Measurements from ENCODE around the gene RPP25L. TPM values are rescaled to one million over a fixed set of nuclear protein-coding genes. Genes with fewer than 3 reads are reported as not detected.

The RPP25L gene
- polyA plus RNA-seq, 1 of the 3 experiments (the other 2 are of a cell fraction), result 47.6 TPM

DNA sequence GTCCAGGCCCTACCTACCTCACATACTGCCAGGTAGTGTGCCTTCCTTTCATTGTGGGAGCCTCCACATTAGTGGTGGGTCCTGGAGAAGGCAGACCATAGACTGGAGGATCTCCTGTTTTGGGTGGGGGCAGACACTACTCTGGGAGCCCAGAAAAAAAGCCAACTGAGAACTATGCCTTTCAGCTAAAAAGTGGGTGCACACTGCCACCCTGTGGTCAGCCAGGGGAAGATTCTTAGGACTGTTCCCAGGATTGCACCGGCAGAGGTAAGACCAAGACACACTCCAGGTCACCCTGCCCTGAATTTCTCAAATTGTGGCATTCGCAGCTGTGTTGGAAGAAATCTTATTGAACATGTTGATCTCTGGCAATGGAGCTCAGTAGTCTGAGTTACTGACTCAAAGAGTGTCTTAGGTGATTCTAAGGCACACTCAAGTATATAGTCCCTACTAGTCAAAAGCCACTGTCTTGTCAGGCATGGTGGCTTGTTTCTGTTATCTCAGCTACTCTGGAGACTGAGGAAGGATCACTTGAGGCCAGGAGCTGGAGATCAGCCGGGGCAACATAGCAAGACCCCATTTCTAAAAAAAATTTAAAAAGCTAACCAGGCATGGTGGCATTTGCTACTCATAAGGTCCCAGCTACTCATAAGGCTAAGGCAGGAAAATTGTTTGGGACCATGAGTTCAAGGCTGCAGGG is 22.1 kb upstream of the RPP25L start:
- TF ChIP-seq CTCF (IDR thresholded peaks at IDR 0.05), result peak; percentile 85
- TF ChIP-seq POLR2AphosphoS5 (IDR thresholded peaks at IDR 0.05; ENCODE audit: low read depth, low read length), result peak; percentile 15; the same call in 1 of the 2 replicates
- no peak for TF ChIP-seq RCOR1 (IDR thresholded peaks at IDR 0.05; ENCODE audit: low read length)
- TF ChIP-seq PBX3 (IDR thresholded peaks at IDR 0.05), result no peak
- TF ChIP-seq TAF1 (IDR thresholded peaks at IDR 0.05; ENCODE audit: borderline replicate concordance, low read depth, low read length), result no peak
- TF ChIP-seq RAD21 (IDR thresholded peaks at IDR 0.05; ENCODE audit: low read length), result peak; percentile 88
- no peak for TF ChIP-seq RXRA (IDR thresholded peaks at IDR 0.05; ENCODE audit: borderline replicate concordance, low read depth)
- TF ChIP-seq EP300 (IDR thresholded peaks at IDR 0.05; ENCODE audit: borderline replicate concordance in 1 of 2, low read depth in 1 of 2, low read length in 1 of 2), result no peak
- peak; percentile 65 for TF ChIP-seq SMC3 (IDR thresholded peaks at IDR 0.05; ENCODE audit: low read depth, low read length)
- peak; percentile 36 for TF ChIP-seq CHD2 (IDR thresholded peaks at IDR 0.05; ENCODE audit: low read length, partially characterized antibody)
- Histone ChIP-seq H3K4me2 (no peak overlapping the region), H3K4me1 (ENCODE audit: control insufficient read depth in 1 of 2, insufficient read depth in 2 of 2, low read depth in 1 of 2, low read length in 1 of 2) (peaks cover 4 to 24% of the 10 kb centered on the region in 2 experiments; a peak in 1 of 4 replicates), H3K27me3 (ENCODE audit: insufficient read depth) (peaks cover 9% of the 10 kb centered on the region; the same call in 1 of the 2 replicates), H3F3A (replicated peaks; ENCODE audit: insufficient read depth) (no peaks in the 10 kb centered on the region), H3K9me2 (no peaks in the 10 kb centered on the region), H4K20me1 (ENCODE audit: insufficient read depth) (0 out of 2 replicates have a peak, but pooled peaks cover 3% of the 10 kb centered on the region), H3K9me3 (no peaks in the 10 kb centered on the region), H3K4me3 (ENCODE audit: low read depth in 2 of 2, low read length in 1 of 2) (no peak overlapping the region; a peak in 1 of 4 replicates), H3K36me3 (replicated peaks in 1 of 2; ENCODE audit: control insufficient read depth in 1 of 2, insufficient read depth in 2 of 2, low read length in 1 of 2) (peaks cover 0 to 5% of the 10 kb centered on the region in 2 experiments), H3K27ac (ENCODE audit: low read depth in 2 of 2, low read length in 1 of 2) (no peak overlapping the region), H3K79me2 (ENCODE audit: insufficient read depth) (peaks cover 22% of the 10 kb centered on the region), H3K9ac (no peak overlapping the region), H2AFZ (ENCODE audit: low read depth) (no peak overlapping the region)
- CTCF ChIA-PET, result interaction anchor here (0.5 to 12.3 kb wide), 45 partner anchors 10 to 608 kb away, joined by 3 to 256 read pairs (median 4); partner anchors contain the start of genes CCL21, CCL27, CNTFR and DCTN3
- WGBS (ENCODE audit: low lambda C conversion rate), result 10% methylated on average over 2 of the region's 3 CpGs
- peak; percentile 84 for DNase-seq
- POLR2A ChIA-PET, result no interaction called here

- Histone ChIP-seq H3K36me3 (replicated peaks in 1 of 2; ENCODE audit: control insufficient read depth in 1 of 2, insufficient read depth in 2 of 2, low read length in 1 of 2) (peaks cover 0 to 5% of the 10 kb centered on the region in 2 experiments), H3K27me3 (ENCODE audit: insufficient read depth) (peaks cover 14% of the 10 kb centered on the region; the same call in 1 of the 2 replicates), H2AFZ (ENCODE audit: low read depth) (no peak overlapping the region), H3K79me2 (ENCODE audit: insufficient read depth) (peaks cover 22% of the 10 kb centered on the region), H3K4me2 (no peak overlapping the region), H3K9me2 (no peaks in the 10 kb centered on the region), H3F3A (replicated peaks; ENCODE audit: insufficient read depth) (no peaks in the 10 kb centered on the region), H3K4me3 (ENCODE audit: low read depth in 2 of 2, low read length in 1 of 2) (no peak overlapping the region), H3K4me1 (ENCODE audit: control insufficient read depth in 1 of 2, insufficient read depth in 2 of 2, low read depth in 1 of 2, low read length in 1 of 2) (peaks cover 1 to 24% of the 10 kb centered on the region in 2 experiments; a peak in 1 of 4 replicates), H4K20me1 (ENCODE audit: insufficient read depth) (0 out of 2 replicates have a peak, but pooled peaks cover 3% of the 10 kb centered on the region), H3K27ac (ENCODE audit: low read depth in 2 of 2, low read length in 1 of 2) (no peak overlapping the region), H3K9me3 (no peaks in the 10 kb centered on the region), H3K9ac (no peak overlapping the region)
- ChIA-PET CTCF (interaction anchor here (0.5 to 12.3 kb wide), 30 partner anchors 9 to 607 kb away, joined by 3 to 256 read pairs (median 6); partner anchors contain the start of genes CCL21, CNTFR, DCTN3 and GALT), POLR2A (no interaction called here)
- no peak for DNase-seq
- TF ChIP-seq NFIC (IDR thresholded peaks at IDR 0.05; ENCODE audit: borderline replicate concordance) (no peak), POLR2AphosphoS5 (IDR thresholded peaks at IDR 0.05; ENCODE audit: low read depth, low read length) (no peak), PBX3 (IDR thresholded peaks at IDR 0.05) (no peak)
- TF ChIP-seq, protein P1, sequence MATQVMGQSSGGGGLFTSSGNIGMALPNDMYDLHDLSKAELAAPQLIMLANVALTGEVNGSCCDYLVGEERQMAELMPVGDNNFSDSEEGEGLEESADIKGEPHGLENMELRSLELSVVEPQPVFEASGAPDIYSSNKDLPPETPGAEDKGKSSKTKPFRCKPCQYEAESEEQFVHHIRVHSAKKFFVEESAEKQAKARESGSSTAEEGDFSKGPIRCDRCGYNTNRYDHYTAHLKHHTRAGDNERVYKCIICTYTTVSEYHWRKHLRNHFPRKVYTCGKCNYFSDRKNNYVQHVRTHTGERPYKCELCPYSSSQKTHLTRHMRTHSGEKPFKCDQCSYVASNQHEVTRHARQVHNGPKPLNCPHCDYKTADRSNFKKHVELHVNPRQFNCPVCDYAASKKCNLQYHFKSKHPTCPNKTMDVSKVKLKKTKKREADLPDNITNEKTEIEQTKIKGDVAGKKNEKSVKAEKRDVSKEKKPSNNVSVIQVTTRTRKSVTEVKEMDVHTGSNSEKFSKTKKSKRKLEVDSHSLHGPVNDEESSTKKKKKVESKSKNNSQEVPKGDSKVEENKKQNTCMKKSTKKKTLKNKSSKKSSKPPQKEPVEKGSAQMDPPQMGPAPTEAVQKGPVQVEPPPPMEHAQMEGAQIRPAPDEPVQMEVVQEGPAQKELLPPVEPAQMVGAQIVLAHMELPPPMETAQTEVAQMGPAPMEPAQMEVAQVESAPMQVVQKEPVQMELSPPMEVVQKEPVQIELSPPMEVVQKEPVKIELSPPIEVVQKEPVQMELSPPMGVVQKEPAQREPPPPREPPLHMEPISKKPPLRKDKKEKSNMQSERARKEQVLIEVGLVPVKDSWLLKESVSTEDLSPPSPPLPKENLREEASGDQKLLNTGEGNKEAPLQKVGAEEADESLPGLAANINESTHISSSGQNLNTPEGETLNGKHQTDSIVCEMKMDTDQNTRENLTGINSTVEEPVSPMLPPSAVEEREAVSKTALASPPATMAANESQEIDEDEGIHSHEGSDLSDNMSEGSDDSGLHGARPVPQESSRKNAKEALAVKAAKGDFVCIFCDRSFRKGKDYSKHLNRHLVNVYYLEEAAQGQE (IDR thresholded peaks at IDR 0.05; ENCODE audit: low read depth, low read length), result no peak
- WGBS (ENCODE audit: low lambda C conversion rate), result 93% methylated on average over 5 of the region's 5 CpGs
Observed at GRCh38 chr9:34633166-34633565, 21.3 kb upstream of the RPP25L start.
